Hepatocyte (in vitro differentiated cells): Measurements from ENCODE around the gene CEP250.

Source experiments
- EZH2 ChIP-seq: fragments of 200-600 bp; sonication (generic); IDR thresholded peaks from 2 replicates; pipeline ENCODE4 v1.6.1; 2016; ENCODE audit warnings: antibody characterized with exemption, mild to moderate bottlenecking, borderline replicate concordance
- EZH2phosphoT487 ChIP-seq: fragments of 200-600 bp; sonication (generic); IDR thresholded peaks from one replicate; pipeline ENCODE4 v1.6.1; 2018; ENCODE audit warnings: antibody characterized with exemption, mild to moderate bottlenecking, low read depth, moderate library complexity; ENCODE audit not compliant: unreplicated experiment, severe bottlenecking
- TF ChIP-seq, protein P1 (sequence below): fragments of 200-600 bp; sonication (generic); IDR thresholded peaks from 2 replicates; pipeline ENCODE4 v1.5.1; 2016; ENCODE audit warnings: antibody characterized with exemption, mild to moderate bottlenecking; ENCODE audit not compliant: poor library complexity

DNA sequence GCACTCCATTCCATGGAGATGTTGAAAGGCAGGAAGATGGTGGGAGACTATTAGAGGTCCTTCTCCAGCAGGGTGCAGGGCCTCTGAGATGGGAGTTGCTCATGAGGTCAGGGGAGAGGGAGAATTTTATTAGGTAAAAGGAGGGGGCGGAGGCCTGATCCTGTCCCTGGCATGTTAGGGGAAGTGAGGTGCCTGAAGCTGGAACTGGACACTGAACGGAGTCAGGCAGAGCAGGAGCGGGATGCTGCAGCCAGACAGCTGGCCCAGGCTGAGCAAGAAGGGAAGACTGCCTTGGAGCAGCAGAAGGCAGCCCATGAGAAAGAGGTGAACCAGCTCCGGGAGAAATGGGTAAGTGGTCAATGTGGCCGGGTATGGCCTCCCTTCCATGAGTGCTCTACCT lies 24.4 kb downstream of the CEP250 start:
- TF ChIP-seq, protein P1, sequence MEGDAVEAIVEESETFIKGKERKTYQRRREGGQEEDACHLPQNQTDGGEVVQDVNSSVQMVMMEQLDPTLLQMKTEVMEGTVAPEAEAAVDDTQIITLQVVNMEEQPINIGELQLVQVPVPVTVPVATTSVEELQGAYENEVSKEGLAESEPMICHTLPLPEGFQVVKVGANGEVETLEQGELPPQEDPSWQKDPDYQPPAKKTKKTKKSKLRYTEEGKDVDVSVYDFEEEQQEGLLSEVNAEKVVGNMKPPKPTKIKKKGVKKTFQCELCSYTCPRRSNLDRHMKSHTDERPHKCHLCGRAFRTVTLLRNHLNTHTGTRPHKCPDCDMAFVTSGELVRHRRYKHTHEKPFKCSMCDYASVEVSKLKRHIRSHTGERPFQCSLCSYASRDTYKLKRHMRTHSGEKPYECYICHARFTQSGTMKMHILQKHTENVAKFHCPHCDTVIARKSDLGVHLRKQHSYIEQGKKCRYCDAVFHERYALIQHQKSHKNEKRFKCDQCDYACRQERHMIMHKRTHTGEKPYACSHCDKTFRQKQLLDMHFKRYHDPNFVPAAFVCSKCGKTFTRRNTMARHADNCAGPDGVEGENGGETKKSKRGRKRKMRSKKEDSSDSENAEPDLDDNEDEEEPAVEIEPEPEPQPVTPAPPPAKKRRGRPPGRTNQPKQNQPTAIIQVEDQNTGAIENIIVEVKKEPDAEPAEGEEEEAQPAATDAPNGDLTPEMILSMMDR: no peak
- TF ChIP-seq EZH2: no peak
- TF ChIP-seq EZH2phosphoT487: no peak
